Peyer's patch (tissue), 4 donors: Measurements from ENCODE around the gene EPHB1.

ENCODE experiments used
- POLR2A ChIP-seq, 2 donors: fragments of 450-650 bp; IDR thresholded peaks; one replicate each; pipeline ENCODE4 v1.5.1; 2017; ENCODE audit warnings: antibody characterized with exemption in 2 of 2, mild to moderate bottlenecking in 2 of 2, moderate library complexity in 2 of 2
- TF ChIP-seq, protein P1 (sequence below), 6 experiments: fragments of 450-650 bp in 4 of 6; fragments of 200-600 bp in 2 of 6; sonication (generic) in 1 of 6; IDR thresholded peaks; one replicate each; pipeline ENCODE4 v1.5.1; 2017 to 2019; ENCODE audit warnings: antibody characterized with exemption in 6 of 6, mild to moderate bottlenecking in 3 of 6, moderate library complexity in 1 of 6

DNA sequence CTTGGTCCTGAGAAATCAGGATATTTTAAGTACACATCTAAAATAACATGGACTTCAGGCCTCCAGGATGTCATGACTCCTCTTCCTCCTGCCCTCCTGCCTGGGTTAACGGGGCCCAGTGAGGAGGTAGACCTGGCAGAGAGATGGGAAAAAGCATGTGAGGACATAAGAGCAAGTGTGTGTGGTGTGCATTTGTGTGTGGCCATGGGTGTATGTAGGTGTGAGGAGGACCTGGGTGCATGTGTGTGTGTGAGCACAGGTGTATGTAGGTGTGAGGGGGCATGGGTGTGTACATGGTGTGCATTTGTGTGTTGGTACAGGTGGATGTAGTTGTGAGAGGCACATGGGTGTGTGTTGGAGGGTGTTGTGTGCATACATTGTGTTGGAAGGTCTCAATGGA, 105.4 kb downstream of the EPHB1 start:
- TF ChIP-seq POLR2A (IDR thresholded peaks at IDR 0.05) = no peak
- TF ChIP-seq, protein P1, sequence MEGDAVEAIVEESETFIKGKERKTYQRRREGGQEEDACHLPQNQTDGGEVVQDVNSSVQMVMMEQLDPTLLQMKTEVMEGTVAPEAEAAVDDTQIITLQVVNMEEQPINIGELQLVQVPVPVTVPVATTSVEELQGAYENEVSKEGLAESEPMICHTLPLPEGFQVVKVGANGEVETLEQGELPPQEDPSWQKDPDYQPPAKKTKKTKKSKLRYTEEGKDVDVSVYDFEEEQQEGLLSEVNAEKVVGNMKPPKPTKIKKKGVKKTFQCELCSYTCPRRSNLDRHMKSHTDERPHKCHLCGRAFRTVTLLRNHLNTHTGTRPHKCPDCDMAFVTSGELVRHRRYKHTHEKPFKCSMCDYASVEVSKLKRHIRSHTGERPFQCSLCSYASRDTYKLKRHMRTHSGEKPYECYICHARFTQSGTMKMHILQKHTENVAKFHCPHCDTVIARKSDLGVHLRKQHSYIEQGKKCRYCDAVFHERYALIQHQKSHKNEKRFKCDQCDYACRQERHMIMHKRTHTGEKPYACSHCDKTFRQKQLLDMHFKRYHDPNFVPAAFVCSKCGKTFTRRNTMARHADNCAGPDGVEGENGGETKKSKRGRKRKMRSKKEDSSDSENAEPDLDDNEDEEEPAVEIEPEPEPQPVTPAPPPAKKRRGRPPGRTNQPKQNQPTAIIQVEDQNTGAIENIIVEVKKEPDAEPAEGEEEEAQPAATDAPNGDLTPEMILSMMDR (IDR thresholded peaks at IDR 0.05) = no peak
